GM06990 (cell line): ENCODE data around the gene CLDN10.

Experiments used
- DNase-seq: peaks from one replicate; pipeline ENCODE4 v3.0.0-alpha.2; 2011; ENCODE audit not compliant: insufficient read length; ENCODE audit errors: extremely low read depth
- H3K27me3 ChIP-seq: replicated peaks from 2 replicates; pipeline ENCODE4 v1.6.0; 2011; ENCODE audit warnings: low read length; ENCODE audit not compliant: control insufficient read depth, insufficient read depth
- H3K36me3 ChIP-seq: 2 replicates; pipeline ENCODE4 v1.5.1; 2011; ENCODE audit warnings: low read length; ENCODE audit not compliant: control insufficient read depth, insufficient read depth
- H3K4me3 ChIP-seq: replicated peaks from 2 replicates; pipeline ENCODE4 v1.5.1; 2011; ENCODE audit warnings: low read depth, mild to moderate bottlenecking, control low read depth, low read length
- TF ChIP-seq, protein P1 (sequence below): IDR thresholded peaks from 2 replicates; pipeline ENCODE4 v1.5.1; 2011; ENCODE audit warnings: low read length, control low read depth, mild to moderate bottlenecking, inconsistent platforms; ENCODE audit not compliant: insufficient read depth, poor library complexity, severe bottlenecking

The CLDN10 gene

DNA sequence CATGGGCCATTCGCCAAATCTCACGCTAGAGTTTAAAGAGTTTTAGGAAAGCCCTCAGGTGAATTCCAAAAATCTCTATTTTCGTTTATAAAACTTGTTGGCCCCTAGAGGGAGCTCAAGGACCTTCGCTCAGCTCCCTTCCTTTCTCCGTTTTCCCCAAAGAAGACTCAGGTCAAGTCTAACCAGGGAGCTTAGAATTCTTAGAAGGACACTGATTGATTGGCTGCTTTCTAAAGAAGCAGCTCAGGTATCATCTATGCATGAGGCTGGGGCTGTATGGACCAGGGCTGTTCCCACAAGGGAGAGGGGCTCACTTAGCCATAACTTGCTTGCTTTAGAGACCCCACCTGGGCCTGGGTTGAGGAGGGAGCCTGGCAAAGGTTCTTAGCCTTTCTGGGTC is 71.5 kb downstream of the CLDN10 start:
- no peaks in the 10 kb centered on the region for H3K27me3 ChIP-seq
- H3K36me3 ChIP-seq, result no peaks in the 10 kb centered on the region
- H3K4me3 ChIP-seq, result no peak overlapping the region
- DNase-seq, result no peak
- TF ChIP-seq, protein P1, sequence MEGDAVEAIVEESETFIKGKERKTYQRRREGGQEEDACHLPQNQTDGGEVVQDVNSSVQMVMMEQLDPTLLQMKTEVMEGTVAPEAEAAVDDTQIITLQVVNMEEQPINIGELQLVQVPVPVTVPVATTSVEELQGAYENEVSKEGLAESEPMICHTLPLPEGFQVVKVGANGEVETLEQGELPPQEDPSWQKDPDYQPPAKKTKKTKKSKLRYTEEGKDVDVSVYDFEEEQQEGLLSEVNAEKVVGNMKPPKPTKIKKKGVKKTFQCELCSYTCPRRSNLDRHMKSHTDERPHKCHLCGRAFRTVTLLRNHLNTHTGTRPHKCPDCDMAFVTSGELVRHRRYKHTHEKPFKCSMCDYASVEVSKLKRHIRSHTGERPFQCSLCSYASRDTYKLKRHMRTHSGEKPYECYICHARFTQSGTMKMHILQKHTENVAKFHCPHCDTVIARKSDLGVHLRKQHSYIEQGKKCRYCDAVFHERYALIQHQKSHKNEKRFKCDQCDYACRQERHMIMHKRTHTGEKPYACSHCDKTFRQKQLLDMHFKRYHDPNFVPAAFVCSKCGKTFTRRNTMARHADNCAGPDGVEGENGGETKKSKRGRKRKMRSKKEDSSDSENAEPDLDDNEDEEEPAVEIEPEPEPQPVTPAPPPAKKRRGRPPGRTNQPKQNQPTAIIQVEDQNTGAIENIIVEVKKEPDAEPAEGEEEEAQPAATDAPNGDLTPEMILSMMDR, result peak; percentile 68

GRCh38 chr13:95626768-95627167 is 74.2 kb downstream of the CLDN10 start:
- no peaks in the 10 kb centered on the region for H3K36me3 ChIP-seq

GRCh38 chr13:95627590-95627989 is 75.1 kb downstream of the CLDN10 start:
- DNase-seq, result no peak
- no peaks in the 10 kb centered on the region for H3K27me3 ChIP-seq
- no peak overlapping the region for H3K4me3 ChIP-seq
- H3K36me3 ChIP-seq, result no peaks in the 10 kb centered on the region
- TF ChIP-seq, protein P1, result no peak

More at GRCh38 chr13:95626768-95627167, 74.2 kb downstream of the CLDN10 start:
- DNase-seq, result no peak
- H3K27me3 ChIP-seq, result no peaks in the 10 kb centered on the region
- TF ChIP-seq, protein P1, result no peak
- no peak overlapping the region for H3K4me3 ChIP-seq

- DNase-seq, result no peak
- Histone ChIP-seq H3K36me3 (no peaks in the 10 kb centered on the region), H3K27me3 (no peaks in the 10 kb centered on the region), H3K4me3 (no peak overlapping the region)
- TF ChIP-seq, protein P1, result no peak
Measured at GRCh38 chr13:95628488-95628887, 76.0 kb downstream of the CLDN10 start.

GRCh38 chr13:95629071-95629470 is 76.6 kb downstream of the CLDN10 start:
- Histone ChIP-seq H3K27me3 (no peaks in the 10 kb centered on the region), H3K4me3 (no peak overlapping the region), H3K36me3 (no peaks in the 10 kb centered on the region)
- DNase-seq, result no peak
- TF ChIP-seq, protein P1, result no peak
